Thyroid gland (tissue), 4 donors: ENCODE results near the gene CNNM4. TPM values are rescaled to one million over a fixed set of nuclear protein-coding genes. Genes with fewer than 3 reads are reported as not detected.

Experiments
- DNase-seq, 2 donors: peaks; one replicate each; pipeline ENCODE4 v3.0.0-alpha.2; 2019
- H3K27ac ChIP-seq, 3 donors: fragments of 200-600 bp; sonication (generic); 1 replicate in 2 of 3; 2 replicates in 1 of 3; pipeline ENCODE4 v1.5.1; 2016 to 2019; ENCODE audit warnings: mild to moderate bottlenecking in 1 of 3, moderate library complexity in 1 of 3
- H3K27me3 ChIP-seq: fragments of 200-600 bp; sonication (generic); one replicate; pipeline ENCODE4 v1.5.1; 2019
- H3K36me3 ChIP-seq, 2 donors: fragments of 200-600 bp; sonication (generic); one replicate each; pipeline ENCODE4 v1.5.1; 2016 to 2019
- H3K4me1 ChIP-seq, 2 donors: fragments of 200-600 bp; sonication (generic); one replicate each; pipeline ENCODE4 v1.5.1; 2017 to 2019
- H3K4me3 ChIP-seq, 3 donors: fragments of 200-600 bp; sonication (generic); replicated peaks in 1 of 3; 1 replicate in 2 of 3; 2 replicates in 1 of 3; pipeline ENCODE4 v1.5.1; 2016; ENCODE audit warnings: mild to moderate bottlenecking in 1 of 3
- H3K9me3 ChIP-seq: fragments of 200-600 bp; sonication (generic); one replicate; pipeline ENCODE4 v1.5.1; 2017
- CTCF ChIP-seq, 6 experiments: fragments of 200-600 bp in 3 of 6; fragments of 450-650 bp in 3 of 6; sonication (generic) in 3 of 6; IDR thresholded peaks; one replicate each; pipeline ENCODE4 v1.5.1; 2016 to 2019; ENCODE audit warnings: antibody characterized with exemption in 6 of 6, mild to moderate bottlenecking in 2 of 6, inconsistent platforms in 1 of 6, moderate library complexity in 1 of 6
- POLR2A ChIP-seq, 2 donors: fragments of 450-650 bp; IDR thresholded peaks; one replicate each; pipeline ENCODE4 v1.6.1; 2017; ENCODE audit warnings: antibody characterized with exemption in 2 of 2, mild to moderate bottlenecking in 2 of 2, moderate library complexity in 1 of 2
- WGBS, 2 donors: methylation state at CpG; one replicate each; pipeline ENCODE4 v1.1.5; 2017; 5-methylcytosine and 5-hydroxymethylcytosine counted together
- intact Hi-C: fragments of 100-400 bp; cut with DNase I; formaldehyde crosslinking; loops from one replicate; pipeline ENCODE4 v1.15.1; 2023
- total RNA-seq, 4 donors: library from RNA; depleted of rRNA; stranded (reverse); fragments of >200 nt; gene quantifications; one replicate each; pipeline ENCODE4 v1.2.3, GENCODE V29; 2016

CNNM4 gene
- total RNA-seq, 4 donors from 2014 or later = 6.6 to 9.5 (median 7.7) TPM

DNA sequence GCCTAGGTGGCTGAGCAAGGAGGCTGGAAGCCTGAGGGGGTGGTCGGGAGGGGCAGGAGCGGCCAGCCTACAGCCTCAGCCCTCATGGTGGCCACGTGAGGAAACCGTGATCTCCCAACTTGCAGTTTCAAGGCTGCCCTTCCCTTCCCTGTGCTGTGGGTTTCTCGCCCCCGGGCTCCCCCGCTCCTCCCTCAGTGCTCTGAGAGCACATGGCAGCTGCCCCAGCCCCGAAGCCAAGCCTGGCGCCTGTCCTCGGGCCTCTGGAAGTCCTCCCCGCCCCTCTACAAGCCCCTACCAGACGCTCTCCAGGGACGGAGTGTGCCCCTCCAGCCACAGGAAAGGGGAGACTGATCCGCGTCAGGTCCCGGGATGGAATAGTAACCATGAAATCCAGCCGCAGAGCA, 83.7 kb downstream of the CNNM4 start:
- Histone ChIP-seq H3K9me3 (no peaks in the 10 kb centered on the region), H3K36me3 (peaks cover 5% of the 10 kb centered on the region in 2 donors), H3K4me1 (peaks cover 0 to 3% of the 10 kb centered on the region in 2 donors), H3K27me3 (no peaks in the 10 kb centered on the region), H3K4me3 (no peak overlapping the region), H3K27ac (no peak overlapping the region)
- 82 to 92% methylated on average over 12 to 17 of the region's 17 CpGs for WGBS, 2 donors
- no peak for DNase-seq
- TF ChIP-seq CTCF (IDR thresholded peaks at IDR 0.05) = no peak
- TF ChIP-seq POLR2A (IDR thresholded peaks at IDR 0.05) = no peak
- intact Hi-C loops = no loop called here

DNA sequence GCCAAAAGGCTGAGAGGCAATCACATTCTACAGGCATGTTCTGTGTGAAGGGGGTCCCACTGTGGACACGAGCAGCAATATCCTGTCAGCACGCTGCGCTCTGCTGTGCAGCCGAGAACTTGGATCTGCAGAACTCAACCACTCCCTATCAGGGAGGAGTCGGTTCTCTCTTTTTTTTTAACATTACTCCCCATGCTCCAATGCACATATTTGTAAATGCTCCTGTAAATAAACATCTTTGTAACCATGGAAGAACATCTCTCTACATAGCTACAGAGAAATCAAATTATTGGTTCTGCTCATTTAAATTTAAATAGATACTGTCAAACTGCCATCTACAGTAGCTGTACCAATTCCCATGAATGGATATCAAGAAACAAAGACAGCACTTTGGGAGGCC, 86.1 kb downstream of the CNNM4 start:
- DNase-seq = no peak
- no peak for TF ChIP-seq CTCF (IDR thresholded peaks at IDR 0.05)
- no peak for TF ChIP-seq POLR2A (IDR thresholded peaks at IDR 0.05)
- Histone ChIP-seq H3K27me3 (no peaks in the 10 kb centered on the region), H3K9me3 (no peaks in the 10 kb centered on the region), H3K27ac (no peak overlapping the region), H3K4me1 (no peaks in the 10 kb centered on the region), H3K4me3 (no peak overlapping the region), H3K36me3 (peaks cover 11 to 15% of the 10 kb centered on the region in 2 donors)
- intact Hi-C loops = no loop called here
- WGBS, 2 donors = 95 to 97% methylated on average over 5 of the region's 5 CpGs

DNA sequence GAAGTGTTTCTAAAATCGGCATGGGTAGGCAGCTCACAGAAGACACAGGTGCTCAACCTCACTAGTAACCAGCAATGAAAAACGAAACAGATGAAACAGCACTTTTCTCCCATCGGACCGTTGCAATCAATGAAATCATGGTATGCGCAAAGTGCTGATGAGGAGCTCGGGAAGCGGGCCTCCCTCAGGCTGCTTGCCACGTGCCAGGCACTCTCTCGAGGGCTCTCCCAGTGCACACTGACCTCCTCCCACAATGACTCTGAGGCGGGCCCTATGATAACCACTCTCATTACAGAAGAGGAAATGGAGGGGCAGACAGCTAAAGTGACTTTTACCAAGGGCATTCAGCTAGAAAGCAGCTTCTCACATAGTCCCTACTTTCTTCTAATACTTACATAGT, 86.9 kb downstream of the CNNM4 start:
- H3K9me3 ChIP-seq = no peaks in the 10 kb centered on the region
- no peak for DNase-seq
- WGBS, 2 donors = 81% methylated on average over 10 of the region's 10 CpGs
- TF ChIP-seq CTCF (IDR thresholded peaks at IDR 0.05) = no peak
- no peak for TF ChIP-seq POLR2A (IDR thresholded peaks at IDR 0.05)
- H3K4me1 ChIP-seq = no peaks in the 10 kb centered on the region
- H3K4me3 ChIP-seq = no peak overlapping the region
- H3K36me3 ChIP-seq = peaks cover 13 to 16% of the 10 kb centered on the region in 2 donors
- no peak overlapping the region for H3K27ac ChIP-seq
- H3K27me3 ChIP-seq = no peaks in the 10 kb centered on the region
- intact Hi-C loops = no loop called here

GRCh38 chr2:96848264-96848663, 87.6 kb downstream of the CNNM4 start:
- TF ChIP-seq CTCF (IDR thresholded peaks at IDR 0.05) = no peak
- TF ChIP-seq POLR2A (IDR thresholded peaks at IDR 0.05) = no peak
- H3K27me3 ChIP-seq = no peaks in the 10 kb centered on the region

DNA sequence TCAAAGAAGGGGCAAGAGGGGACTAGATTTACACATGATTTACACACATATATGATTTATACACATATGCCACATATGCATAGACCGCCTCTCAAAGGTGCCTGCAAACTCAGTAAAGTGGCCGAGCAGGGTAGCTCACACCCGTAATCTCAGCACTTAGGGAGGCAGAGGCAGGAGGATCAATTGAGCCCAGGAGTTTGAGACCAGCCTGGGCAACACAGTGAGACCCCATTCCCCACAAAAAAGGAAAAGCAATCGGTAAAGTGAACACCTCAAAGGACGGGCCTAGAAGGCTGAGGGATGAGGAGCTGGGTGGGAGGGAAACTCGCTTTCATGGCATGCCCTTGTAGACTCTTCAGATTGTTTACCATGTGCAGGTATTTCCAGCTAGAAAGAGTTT, 92.0 kb downstream of the CNNM4 start:
- TF ChIP-seq CTCF (IDR thresholded peaks at IDR 0.05) (no peak), POLR2A (IDR thresholded peaks at IDR 0.05) (no peak)
- H3K4me3 ChIP-seq = no peak overlapping the region
- H3K4me1 ChIP-seq = peaks cover 8 to 10% of the 10 kb centered on the region in 2 donors
- H3K27me3 ChIP-seq = no peaks in the 10 kb centered on the region
- no peaks in the 10 kb centered on the region for H3K9me3 ChIP-seq
- no peak overlapping the region for H3K27ac ChIP-seq
- intact Hi-C loops = no loop called here
- H3K36me3 ChIP-seq = peaks cover 16 to 23% of the 10 kb centered on the region in 2 donors
- no peak for DNase-seq
- WGBS, 2 donors = 97 to 98% methylated on average over 6 of the region's 6 CpGs

More at GRCh38 chr2:96848264-96848663, 87.6 kb downstream of the CNNM4 start:
- H3K4me1 ChIP-seq = no peaks in the 10 kb centered on the region
- no peak overlapping the region for H3K27ac ChIP-seq
- 88 to 100% methylated on average over 3 to 9 of the region's 9 CpGs for WGBS, 2 donors
- no peak overlapping the region for H3K4me3 ChIP-seq
- DNase-seq = no peak
- H3K36me3 ChIP-seq = peaks cover 16 to 20% of the 10 kb centered on the region in 2 donors
- intact Hi-C loops = no loop called here
- H3K9me3 ChIP-seq = no peaks in the 10 kb centered on the region
